ENCODE data around the gene PHC3. TPM values are rescaled to one million over a fixed set of nuclear protein-coding genes. Genes with fewer than 3 reads are reported as not detected.
"Not testable (repeated sequence)": the region's sequence is repeated elsewhere in the genome, so short reads cannot be mapped to it uniquely, and the experiment has no call there.

PHC3 gene
- polyA plus RNA-seq, 6 donors from 2014 or later: 17.8 to 113 (median 60.1) TPM

DNA sequence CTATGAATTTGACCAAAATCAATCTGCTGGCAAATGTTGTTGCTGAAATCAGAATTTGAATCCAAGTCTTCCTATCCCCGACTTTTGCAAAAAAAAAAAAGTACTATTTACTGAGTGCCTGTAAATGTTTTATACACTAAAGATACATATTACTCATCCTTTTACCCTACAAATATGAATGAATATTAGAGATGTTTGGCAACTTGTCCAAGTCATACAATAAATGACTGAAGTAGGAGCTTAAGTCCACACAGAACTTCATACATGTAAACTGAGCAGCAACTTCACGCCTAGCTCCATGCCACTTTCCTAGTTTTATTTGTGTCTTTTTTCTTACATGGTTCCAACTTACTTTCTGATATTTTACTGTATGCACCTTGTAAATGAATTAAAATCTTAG is 39.2 kb downstream of the PHC3 start:
- Mint-ChIP-seq H3K9me3 (no peaks in the 10 kb centered on the region), H3K4me3 (no peak overlapping the region), H3K4me1 (peaks cover 9 to 24% (median 18%) of the 10 kb centered on the region in 3 donors), H3K27ac (no peak overlapping the region), H3K36me3 (peaks cover 0 to 4% of the 10 kb centered on the region in 2 donors), H3K27me3 (no peaks in the 10 kb centered on the region)
- DNase-seq (no peak), ATAC-seq (ENCODE audit: low read depth in 2 of 2) (no peak)

DNA sequence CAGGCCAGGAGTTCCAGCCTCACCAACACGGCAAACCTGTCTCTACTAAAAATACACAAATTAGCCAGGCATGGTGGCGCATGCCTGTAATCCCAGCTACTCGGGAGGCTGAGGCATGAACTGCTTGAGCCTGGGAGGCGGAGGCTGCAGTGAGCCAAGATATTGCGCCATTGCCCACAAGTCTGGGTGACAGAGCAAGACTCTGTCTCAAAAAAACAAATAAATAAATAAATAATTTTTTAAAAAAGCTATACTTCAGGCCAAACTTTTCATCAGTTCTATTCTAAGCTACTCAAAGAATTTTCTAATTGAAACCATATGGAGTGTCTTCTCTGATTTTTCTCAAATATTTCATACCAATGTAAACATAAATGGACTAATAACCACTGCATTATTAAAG is 43.5 kb downstream of the PHC3 start:
- no peaks in the 10 kb centered on the region for H3K27me3 Mint-ChIP-seq
- no peak overlapping the region for H3K4me3 Mint-ChIP-seq
- peaks cover 20 to 24% of the 10 kb centered on the region in 2 donors for H3K36me3 Mint-ChIP-seq
- H3K4me1 Mint-ChIP-seq: peaks cover 9 to 22% (median 16%) of the 10 kb centered on the region in 3 donors
- DNase-seq: no peak
- ATAC-seq (ENCODE audit: low read depth in 2 of 2): no peak
- peak overlapping the region in 2 of 6 donors; percentile 18 to 60 for H3K27ac Mint-ChIP-seq
- peaks cover 0 to 3% (median 0%) of the 10 kb centered on the region in 7 donors for H3K9me3 Mint-ChIP-seq

DNA sequence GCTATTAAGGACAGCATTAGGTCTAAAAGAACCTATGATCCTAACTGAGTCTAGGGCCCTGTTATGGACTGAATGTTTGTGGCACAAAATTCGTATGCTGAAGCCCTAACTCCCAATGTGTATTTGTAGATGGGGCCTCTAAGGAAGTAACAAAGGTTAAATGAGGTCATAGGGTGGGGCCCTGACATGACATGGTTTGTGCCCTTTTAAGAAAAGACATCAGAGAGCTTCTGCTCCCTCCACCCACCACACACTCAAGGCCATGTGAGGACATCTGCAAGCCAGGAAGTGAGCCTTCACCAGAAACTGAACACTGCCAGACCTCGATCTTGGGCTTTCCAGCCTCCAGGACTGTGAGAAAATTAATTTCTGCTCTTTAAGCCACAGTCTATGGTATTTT is 49.2 kb downstream of the PHC3 start:
- Mint-ChIP-seq H3K9me3 (peaks cover 0 to 10% (median 0%) of the 10 kb centered on the region in 7 donors), H3K4me3 (no peak overlapping the region), H3K27ac (no peak overlapping the region), H3K27me3 (no peaks in the 10 kb centered on the region), H3K4me1 (peaks cover 21 to 26% (median 25%) of the 10 kb centered on the region in 3 donors), H3K36me3 (peaks cover 33 to 42% of the 10 kb centered on the region in 2 donors)
- ATAC-seq (ENCODE audit: low read depth in 2 of 2) (no peak), DNase-seq (no peak)

DNA sequence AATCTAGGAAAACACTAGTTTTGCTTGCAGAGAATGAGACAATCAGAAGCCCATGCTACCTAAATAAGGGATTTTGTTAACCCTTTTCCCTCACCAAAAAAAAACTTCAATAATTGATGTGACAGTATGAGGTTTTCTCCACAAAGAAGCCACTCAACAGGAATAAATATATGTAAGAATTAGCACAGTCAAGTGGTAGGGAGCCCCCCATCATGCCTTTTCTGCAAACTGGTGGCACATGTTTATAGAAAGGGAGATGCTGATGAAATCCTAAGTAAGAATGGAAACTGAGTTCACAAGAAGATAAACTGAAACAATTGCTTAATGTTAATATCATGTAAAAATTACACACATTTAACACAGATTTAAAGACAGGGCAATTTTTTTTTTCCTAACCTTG is 51.0 kb downstream of the PHC3 start:
- H3K27me3 Mint-ChIP-seq: no peaks in the 10 kb centered on the region
- DNase-seq (no peak), ATAC-seq (ENCODE audit: low read depth in 2 of 2) (no peak)
- H3K4me3 Mint-ChIP-seq: no peak overlapping the region
- peaks cover 25 to 35% of the 10 kb centered on the region in 2 donors for H3K36me3 Mint-ChIP-seq
- H3K4me1 Mint-ChIP-seq: peaks cover 11 to 30% (median 20%) of the 10 kb centered on the region in 3 donors
- peaks cover 0 to 10% (median 0%) of the 10 kb centered on the region in 7 donors for H3K9me3 Mint-ChIP-seq
- H3K27ac Mint-ChIP-seq: peak overlapping the region in 1 of 6 donors; percentile 16

DNA sequence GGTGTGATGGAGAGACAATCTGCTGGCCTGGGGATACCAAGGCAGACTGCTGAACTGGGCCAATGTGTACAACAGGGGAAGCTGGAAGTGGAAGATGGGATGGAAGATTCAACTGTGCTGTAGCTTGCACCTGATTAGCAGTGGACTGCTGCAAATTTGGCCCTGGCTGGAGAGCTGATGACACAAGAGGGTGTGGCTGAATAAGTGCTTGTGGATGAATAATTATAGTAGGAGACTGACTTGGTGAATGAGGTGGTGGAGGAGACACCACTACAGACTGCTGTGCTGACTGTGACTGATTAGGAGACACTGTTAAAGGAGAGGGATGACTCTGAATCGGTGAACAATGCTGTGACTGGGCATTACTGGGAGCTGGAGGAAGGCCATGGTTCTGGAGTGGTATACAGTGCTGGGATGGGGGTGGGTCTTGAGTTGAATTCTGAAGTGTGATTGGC is 52.5 kb downstream of the PHC3 start:
- Mint-ChIP-seq H3K27ac (peak overlapping the region; percentile 69 to 95 (median 84)), H3K4me3 (peak overlapping the region; percentile 0 to 80 (median 64)), H3K4me1 (peaks cover 11 to 31% (median 18%) of the 10 kb centered on the region in 3 donors), H3K36me3 (peaks cover 13 to 26% of the 10 kb centered on the region in 2 donors), H3K27me3 (no peaks in the 10 kb centered on the region), H3K9me3 (peaks cover 0 to 10% (median 0%) of the 10 kb centered on the region in 7 donors)
- ATAC-seq (ENCODE audit: low read depth in 2 of 2) (peak; percentile 11 to 15), DNase-seq (no peak)

DNA sequence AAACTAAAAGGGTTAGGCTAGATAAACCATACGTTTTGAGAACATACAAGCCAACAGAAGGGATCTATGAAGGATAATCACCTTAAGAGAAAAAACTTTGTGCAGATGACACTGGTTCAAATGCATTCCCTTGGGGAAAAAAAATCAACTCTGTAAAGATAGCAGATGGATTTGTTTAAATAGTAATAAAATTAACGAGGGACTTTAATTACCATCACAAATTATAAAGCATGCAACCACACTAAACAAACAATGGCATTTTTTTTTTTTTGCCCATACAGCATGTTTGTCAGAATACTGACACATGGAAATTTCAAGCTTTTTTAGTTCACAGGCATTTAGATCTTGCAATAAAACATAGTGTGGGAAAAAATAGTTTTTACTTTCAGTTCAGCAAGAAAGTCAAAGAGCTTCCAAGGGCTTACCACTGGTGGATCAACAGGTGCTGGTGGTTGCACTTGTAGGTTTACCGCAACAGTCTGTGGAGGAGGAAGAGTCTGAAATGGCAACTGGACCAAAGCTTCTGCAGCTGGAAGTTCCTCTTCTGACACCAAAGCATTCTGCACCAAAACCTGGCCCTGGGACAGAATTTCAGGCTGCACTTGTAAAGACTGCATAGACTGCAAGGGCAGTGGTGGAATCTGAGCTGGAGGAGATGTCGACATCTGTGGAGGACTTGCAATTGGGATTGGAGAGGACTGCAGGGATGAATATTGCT is 53.1 kb downstream of the PHC3 start:
- Mint-ChIP-seq H3K27me3 (no peaks in the 10 kb centered on the region), H3K36me3 (peaks cover 13 to 21% of the 10 kb centered on the region in 2 donors), H3K27ac (peak overlapping the region; percentile 57 to 94 (median 75)), H3K4me1 (peaks cover 11 to 31% (median 16%) of the 10 kb centered on the region in 3 donors), H3K4me3 (peak overlapping the region; percentile 0 to 80 (median 64)), H3K9me3 (peaks cover 0 to 10% (median 0%) of the 10 kb centered on the region in 7 donors)
- DNase-seq: peak; percentile 55
- peak; percentile 97 to 98 for ATAC-seq (ENCODE audit: low read depth in 2 of 2)

DNA sequence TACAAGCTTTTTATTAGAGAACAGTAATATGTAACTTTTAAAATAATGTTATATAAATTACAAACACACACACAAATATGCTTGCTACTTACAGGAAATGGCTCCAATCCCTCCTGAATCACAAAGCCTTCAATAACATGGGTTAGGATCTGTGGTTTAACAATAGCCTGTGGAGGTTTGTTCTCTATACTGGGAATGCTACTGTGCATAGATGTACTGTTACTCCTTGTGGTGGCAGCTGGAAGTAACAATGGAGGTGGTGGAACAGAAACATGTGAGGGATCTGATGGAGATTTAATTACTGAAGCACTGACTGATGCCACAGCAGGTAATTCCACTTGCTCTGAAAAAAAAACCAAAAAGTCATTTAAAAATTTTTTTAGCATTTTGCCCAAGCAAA is 64.4 kb downstream of the PHC3 start:
- Mint-ChIP-seq H3K36me3 (peaks cover 6 to 8% of the 10 kb centered on the region in 2 donors), H3K4me1 (no peaks in the 10 kb centered on the region), H3K4me3 (no peak overlapping the region), H3K27me3 (no peaks in the 10 kb centered on the region), H3K9me3 (no peaks in the 10 kb centered on the region), H3K27ac (peak overlapping the region in 2 of 6 donors; percentile 51 to 73)
- DNase-seq (no peak), ATAC-seq (ENCODE audit: low read depth in 2 of 2) (no peak)

DNA sequence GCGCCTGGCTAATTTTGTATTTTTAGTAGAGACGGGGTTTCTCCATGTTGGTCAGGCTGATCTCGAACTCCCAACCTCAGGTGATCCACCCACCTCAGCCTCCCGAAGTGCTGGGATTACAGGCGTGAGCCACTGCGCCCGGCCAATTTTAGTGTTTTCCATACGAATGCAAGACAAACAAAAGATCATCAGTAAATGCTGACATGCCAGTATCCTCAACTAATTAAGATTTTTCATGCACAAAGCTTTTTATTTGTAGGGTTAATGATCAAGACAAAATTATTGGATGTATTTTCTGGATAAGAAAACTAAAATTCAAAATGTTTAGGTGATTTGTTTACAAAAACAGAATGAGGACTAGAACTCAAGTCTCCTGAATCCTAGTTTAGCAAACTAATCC is 67.4 kb downstream of the PHC3 start:
- H3K9me3 Mint-ChIP-seq; DNase-seq; H3K27ac Mint-ChIP-seq; ATAC-seq (ENCODE audit: low read depth in 2 of 2); H3K27me3 Mint-ChIP-seq: not testable (repeated sequence)
- peaks cover 7 to 28% of the 10 kb centered on the region in 2 donors for H3K36me3 Mint-ChIP-seq
- peaks cover 11 to 13% (median 12%) of the 10 kb centered on the region in 3 donors for H3K4me1 Mint-ChIP-seq
- H3K4me3 Mint-ChIP-seq: peak overlapping the region in 1 of 8 donors; percentile 43

DNA sequence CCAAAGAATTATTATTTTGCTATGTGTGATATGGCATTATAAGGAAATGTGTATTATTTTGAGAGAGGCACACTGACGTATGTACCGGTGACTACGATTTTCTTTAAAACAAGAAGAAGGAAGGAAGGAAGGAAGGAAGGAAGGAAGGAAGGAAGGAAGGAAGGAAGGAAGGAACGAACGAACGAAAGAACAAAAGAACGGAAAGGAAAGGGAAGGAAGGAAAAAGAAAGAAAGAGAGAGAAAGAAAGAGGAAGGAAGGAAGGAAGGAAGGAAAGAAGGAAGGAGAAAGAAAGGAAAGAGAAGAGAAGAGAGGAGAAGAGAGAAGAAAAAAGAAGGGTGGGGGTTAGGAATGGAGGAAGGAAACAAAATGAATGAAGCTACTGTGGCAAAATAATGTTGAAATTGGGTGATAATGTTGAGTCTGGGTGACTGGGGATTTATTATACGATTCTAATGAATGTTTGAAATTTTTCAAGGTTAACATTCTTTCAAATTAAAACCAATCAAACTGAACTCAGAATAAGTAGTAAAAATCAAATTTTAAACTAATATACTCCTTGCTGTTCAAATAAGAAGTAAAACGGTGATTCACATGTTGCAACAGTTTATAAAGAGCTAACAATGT is 70.3 kb downstream of the PHC3 start:
- Mint-ChIP-seq H3K4me3 (no peak overlapping the region), H3K9me3 (no peaks in the 10 kb centered on the region), H3K27me3 (no peaks in the 10 kb centered on the region), H3K36me3 (peaks cover 24 to 28% of the 10 kb centered on the region in 2 donors), H3K27ac (peak overlapping the region in 4 of 6 donors; percentile 17 to 72 (median 70)), H3K4me1 (peaks cover 11 to 13% (median 12%) of the 10 kb centered on the region in 3 donors)
- DNase-seq: no peak
- ATAC-seq (ENCODE audit: low read depth in 2 of 2): no peak

DNA sequence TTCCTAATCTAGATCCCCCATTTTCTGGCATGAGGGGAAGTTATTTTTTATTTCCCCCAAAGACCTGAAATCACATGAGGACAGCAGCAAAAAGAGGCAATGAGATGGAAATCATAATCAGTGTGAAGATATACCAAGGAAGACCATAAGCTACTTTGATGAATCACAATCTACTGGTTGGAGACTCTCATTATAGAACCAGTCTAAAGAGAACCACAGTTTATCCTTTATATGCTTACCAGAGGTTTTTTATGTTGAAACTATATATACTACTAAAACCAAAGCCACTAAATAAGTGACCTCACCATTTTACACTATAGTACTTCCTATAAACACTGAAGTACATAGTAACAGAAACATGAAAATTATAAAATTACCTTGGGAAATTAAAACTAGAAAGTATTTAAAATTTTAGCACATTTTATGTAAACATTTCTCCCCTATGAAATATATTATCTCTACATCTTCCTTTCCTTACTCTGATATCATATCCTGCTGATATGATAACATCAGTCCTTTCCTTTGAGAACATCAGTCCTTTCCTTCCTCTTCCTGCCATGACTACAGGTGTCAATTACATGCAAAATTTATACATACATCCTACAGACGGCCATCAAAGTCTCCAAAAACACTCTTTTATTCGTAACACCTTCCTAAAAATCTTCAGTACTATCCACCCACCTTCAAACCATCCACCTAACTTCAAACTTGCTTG is 71.8 kb downstream of the PHC3 start:
- Mint-ChIP-seq H3K4me3 (no peak overlapping the region), H3K36me3 (peaks cover 20 to 24% of the 10 kb centered on the region in 2 donors)

DNA sequence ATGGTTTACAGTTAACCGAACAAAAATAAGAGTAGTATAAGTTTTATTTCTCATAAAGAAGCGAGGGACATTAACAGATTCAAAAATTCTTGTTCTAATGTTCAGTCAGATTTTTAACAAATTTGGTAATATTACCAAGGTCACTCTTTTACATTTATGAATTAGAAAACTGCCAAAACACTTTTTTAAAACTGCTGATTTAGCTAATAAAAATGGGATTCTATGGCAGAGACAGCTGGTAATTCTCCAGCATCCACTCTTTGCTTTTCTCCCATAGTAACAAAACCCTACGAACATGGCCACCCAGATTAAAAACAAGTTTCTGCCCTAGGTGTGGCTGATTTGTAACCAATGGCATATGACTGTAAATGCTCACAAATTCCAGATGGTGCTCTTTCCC is 72.6 kb downstream of the PHC3 start:
- no peak for ATAC-seq (ENCODE audit: low read depth in 2 of 2)
- no peak for DNase-seq
- Mint-ChIP-seq H3K27ac (peak overlapping the region in 3 of 6 donors; percentile 33 to 51 (median 34)), H3K4me3 (no peak overlapping the region), H3K4me1 (peaks cover 11 to 13% (median 12%) of the 10 kb centered on the region in 3 donors), H3K9me3 (no peaks in the 10 kb centered on the region), H3K27me3 (no peaks in the 10 kb centered on the region), H3K36me3 (peaks cover 20 to 24% of the 10 kb centered on the region in 2 donors)

More for the DNA sequence above, 71.8 kb downstream of the PHC3 start:
- Mint-ChIP-seq H3K27ac (peak overlapping the region in 5 of 6 donors; percentile 33 to 90 (median 57)), H3K27me3 (no peaks in the 10 kb centered on the region), H3K4me1 (peaks cover 11 to 13% (median 12%) of the 10 kb centered on the region in 3 donors), H3K9me3 (no peaks in the 10 kb centered on the region)
- ATAC-seq (ENCODE audit: low read depth in 2 of 2) (no peak), DNase-seq (no peak)

DNA sequence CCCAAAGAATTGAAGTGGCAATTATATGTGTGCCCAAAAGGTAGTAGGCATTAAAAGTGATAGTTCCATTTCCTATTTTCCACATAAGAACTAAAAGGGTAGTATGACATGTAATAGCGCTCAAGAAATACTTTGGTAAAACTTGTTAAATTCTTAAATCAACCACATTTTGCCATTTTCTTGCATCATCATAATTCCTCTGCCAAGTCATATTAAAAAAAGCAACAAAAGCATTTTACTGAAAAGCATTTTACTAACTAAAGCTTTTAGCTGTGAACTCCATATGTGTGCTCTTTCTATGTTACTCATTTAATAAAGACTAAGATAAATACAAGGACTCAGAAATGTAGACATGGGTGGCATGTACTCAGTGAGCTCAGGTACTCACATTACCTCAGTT is 73.6 kb downstream of the PHC3 start:
- Mint-ChIP-seq H3K36me3 (peaks cover 20 to 24% of the 10 kb centered on the region in 2 donors), H3K9me3 (no peaks in the 10 kb centered on the region), H3K4me1 (peaks cover 11 to 13% (median 12%) of the 10 kb centered on the region in 3 donors), H3K4me3 (no peak overlapping the region), H3K27ac (peak overlapping the region in 4 of 6 donors; percentile 38 to 85 (median 76)), H3K27me3 (no peaks in the 10 kb centered on the region)
- ATAC-seq (ENCODE audit: low read depth in 2 of 2) (no peak), DNase-seq (no peak)

DNA sequence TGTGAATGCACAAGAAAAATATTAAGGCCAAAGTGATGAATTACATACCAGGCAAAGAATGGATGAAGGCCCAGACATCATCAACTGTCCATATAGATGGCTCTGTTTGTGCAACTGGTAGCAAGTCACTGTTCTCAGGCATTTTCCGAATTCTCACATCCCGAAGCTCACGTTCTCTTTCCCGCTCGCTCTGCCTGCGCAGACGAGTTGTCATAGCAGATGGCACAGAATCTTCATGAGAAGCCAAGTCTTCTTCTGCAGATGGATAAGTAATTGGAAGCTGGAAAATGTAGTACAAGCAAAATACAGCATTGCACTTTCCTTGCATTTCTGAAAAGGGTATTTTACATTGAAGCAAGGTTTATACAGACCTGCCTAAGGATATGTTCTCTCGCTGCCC is 79.1 kb downstream of the PHC3 start:
- Mint-ChIP-seq H3K4me1 (no peaks in the 10 kb centered on the region), H3K9me3 (no peaks in the 10 kb centered on the region), H3K27ac (peak overlapping the region in 1 of 6 donors; percentile 41), H3K4me3 (no peak overlapping the region), H3K27me3 (no peaks in the 10 kb centered on the region), H3K36me3 (peaks cover 0 to 36% of the 10 kb centered on the region in 2 donors)
- no peak for ATAC-seq (ENCODE audit: low read depth in 2 of 2)
- DNase-seq: no peak

All from naive B cell (primary cell).